GM12874 (cell line): ENCODE measurements around the gene KIF1B.

ENCODE experiments used
- TF ChIP-seq, protein P1 (sequence below): IDR thresholded peaks from 2 replicates; pipeline ENCODE4 v1.5.1; 2011; ENCODE audit warnings: low read depth, mild to moderate bottlenecking, control low read depth, low read length, moderate library complexity; ENCODE audit not compliant: insufficient read depth

Gene KIF1B

DNA sequence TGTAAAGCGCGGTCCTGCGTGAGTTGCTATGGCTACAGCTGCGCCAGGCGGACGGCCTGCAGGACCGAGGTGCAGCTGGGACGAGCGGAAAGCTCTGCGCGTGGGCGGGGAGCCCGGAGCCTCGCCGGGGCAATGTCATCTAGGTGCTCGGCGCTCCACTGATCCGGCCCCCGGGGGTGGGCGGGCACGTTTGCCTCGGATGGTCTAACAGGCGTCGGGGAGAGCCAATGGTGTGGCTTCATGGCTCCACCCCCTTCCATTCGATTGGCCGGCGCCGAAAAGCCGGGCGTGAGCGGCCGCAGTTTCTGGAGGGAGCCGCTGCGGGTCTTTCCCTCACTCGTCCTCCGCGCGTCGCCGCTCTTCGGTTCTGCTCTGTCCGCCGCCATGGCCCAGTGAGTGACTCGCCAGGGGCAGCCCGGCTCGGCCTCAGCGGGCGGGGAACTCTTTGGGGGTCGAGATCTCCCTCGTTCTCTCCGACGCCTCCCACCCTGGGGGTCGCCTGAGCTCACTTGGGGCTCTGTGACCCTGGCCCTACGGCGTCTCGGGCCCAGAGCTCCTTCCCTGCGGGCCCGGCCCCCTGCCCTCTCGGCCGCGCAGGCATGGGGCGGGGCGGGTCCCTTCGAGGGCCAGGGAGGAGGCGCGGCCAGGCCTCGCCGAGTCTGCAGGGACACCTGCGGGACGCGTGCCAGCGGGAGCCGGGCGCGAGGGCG lies 188.5 kb downstream of the KIF1B start, which contains the start of gene PGD:
Gene PGD (plus strand): TSS at position 331 of the 710 bp plus-strand sequence. CDS start 54 bp downstream, at position 385.
- TF ChIP-seq, protein P1, sequence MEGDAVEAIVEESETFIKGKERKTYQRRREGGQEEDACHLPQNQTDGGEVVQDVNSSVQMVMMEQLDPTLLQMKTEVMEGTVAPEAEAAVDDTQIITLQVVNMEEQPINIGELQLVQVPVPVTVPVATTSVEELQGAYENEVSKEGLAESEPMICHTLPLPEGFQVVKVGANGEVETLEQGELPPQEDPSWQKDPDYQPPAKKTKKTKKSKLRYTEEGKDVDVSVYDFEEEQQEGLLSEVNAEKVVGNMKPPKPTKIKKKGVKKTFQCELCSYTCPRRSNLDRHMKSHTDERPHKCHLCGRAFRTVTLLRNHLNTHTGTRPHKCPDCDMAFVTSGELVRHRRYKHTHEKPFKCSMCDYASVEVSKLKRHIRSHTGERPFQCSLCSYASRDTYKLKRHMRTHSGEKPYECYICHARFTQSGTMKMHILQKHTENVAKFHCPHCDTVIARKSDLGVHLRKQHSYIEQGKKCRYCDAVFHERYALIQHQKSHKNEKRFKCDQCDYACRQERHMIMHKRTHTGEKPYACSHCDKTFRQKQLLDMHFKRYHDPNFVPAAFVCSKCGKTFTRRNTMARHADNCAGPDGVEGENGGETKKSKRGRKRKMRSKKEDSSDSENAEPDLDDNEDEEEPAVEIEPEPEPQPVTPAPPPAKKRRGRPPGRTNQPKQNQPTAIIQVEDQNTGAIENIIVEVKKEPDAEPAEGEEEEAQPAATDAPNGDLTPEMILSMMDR: no peak

DNA sequence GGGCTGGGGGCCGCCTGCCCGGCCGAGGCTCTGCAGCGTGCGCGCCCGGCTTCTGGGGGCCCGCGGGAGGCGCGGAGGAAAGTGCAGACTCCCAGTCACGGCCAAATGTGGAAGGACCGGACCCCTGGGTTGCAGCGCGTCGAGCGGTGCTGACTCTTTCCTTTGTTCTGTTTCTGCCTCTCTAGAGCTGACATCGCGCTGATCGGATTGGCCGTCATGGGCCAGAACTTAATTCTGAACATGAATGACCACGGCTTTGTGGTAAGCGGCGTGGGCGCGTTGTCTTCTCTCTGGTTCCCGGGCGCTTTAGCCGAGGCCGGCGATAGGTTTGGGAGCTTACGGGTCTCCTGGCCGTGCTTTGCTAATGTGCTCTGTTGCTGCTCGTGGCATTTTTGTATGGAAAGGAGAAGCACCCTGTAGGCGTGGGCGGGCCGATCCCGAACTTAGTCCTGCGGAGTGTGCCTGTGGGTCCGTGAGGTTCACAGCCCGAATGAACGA lies 189.1 kb downstream of the KIF1B start:
- TF ChIP-seq, protein P1: no peak

DNA sequence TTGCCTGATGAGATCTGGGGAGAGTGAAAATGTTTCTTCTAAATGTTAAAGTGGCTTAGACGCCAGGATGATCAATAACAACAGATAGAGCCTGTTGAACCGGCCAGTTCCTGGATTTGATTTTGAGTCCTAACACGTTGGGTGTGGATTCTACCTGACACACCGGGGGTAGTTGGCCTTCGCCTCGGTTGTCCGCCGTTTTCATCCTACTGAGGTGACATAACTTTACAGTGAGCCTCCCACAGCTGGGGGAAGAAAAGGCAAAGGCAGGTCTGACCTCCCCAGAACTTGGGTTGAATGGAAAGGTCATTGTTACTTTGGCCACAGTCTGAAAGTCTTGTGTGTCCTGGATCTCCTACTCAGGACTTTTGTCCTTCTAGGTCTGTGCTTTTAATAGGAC lies 189.6 kb downstream of the KIF1B start:
- TF ChIP-seq, protein P1: no peak

DNA sequence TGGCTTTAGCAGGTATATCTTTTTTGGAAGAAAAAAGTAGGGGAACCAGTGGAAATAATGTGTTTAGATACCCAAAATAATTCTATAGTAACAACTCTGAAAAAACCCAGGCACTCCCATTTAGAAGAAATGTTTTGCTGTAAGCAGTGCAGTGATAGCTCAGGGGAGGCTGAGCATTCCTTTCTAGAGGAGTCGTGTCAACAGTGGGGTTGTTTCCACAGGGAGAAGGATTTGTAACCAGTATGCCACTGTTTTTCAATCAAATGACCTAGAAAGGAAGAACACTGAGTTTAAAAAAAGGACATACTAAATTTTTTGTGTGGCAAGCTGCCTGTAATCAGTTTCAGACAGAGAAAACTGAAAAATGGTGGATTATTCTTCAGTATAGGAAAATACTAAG lies 190.9 kb downstream of the KIF1B start:
- TF ChIP-seq, protein P1: no peak

DNA sequence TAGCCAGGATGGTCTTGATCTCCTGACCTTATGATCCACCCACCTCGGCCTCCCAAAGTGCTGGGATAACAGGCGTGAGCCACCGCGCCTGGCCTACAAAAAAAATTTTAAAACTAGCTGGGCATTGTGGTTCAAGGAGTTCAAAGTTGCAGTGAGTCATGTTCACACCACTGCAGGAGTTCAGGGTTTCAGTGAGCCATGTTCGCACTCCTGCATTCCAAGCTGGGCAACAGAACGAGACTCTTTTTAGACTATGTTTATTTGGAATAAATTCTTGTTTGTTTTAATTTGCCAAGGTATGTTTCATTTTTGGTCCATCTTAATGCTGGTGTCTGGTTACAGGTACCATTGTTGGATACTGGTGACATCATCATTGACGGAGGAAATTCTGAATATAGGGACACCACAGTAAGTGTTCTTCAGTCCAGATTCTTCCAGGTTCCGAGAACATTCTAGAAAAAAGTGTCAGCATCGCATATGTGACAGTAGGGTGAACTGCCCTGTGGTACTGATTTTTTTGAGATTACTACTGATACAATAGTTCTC lies 192.4 kb downstream of the KIF1B start:
- TF ChIP-seq, protein P1: no peak

DNA sequence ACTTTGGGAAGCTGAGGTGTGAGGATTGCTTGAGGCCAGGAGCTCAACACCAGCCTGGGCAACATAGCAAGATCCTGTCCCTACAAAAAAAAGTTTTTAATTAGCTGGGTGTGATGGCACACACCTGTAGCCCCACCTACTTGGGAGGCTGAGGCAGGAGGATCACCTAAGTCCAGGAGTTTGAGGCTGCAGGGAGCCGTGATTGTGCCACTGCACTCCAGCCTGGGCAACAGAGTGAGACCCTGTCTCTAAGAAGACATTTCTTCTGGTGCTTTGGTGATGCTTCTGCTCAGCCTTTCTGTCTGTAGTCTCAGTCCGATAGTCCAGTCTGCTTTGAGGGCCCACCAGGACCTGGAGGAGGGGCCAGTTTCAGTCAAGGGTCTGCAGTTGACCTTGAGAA lies 196.8 kb downstream of the KIF1B start:
- TF ChIP-seq, protein P1: no peak

DNA sequence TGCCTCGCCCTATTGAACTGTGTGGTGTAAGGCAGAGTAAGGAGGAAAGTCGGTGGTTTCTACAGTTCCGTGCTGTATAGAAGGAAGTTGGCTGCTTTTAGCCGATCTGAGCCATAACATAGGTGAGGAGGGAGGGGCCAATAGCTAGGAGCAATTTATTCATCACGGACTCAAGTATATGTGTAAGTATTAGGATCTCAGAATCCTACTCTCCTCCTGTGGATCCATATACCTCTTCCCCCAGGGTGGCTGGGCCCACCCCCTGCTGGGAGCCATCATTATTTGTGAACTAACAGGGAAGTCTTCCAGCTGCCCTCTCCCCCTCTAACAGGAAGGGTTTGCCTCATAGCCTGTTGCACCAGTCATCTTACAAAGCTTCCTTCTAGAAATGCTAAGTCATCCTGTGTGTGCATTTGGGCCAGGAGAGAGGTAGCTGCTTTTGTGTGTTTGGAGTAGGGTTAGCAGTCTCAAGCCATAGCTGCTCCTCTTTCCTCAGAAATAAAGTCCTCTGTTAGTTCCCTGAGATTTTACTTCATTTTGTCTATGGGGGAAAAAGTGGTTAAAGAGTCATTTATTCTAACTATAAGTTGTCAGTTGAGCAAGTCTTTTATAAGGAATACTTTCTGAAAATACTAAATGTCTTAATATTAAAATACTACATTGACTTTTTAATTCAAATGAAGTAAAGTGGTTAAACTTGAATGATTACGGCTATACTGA lies 205.0 kb downstream of the KIF1B start:
- TF ChIP-seq, protein P1: no peak
